HL-60/S4 (cell line): ENCODE measurements around the gene ADAM30.

Experiments used
- in situ Hi-C: fragments of 300-500 bp; cut with MboI; formaldehyde crosslinking; loops from 2 replicates; pipeline ENCODE4 v1.14.3; 2022; ENCODE audit warnings: low sequenced_read_pairs

Gene ADAM30

GRCh38 chr1:119909890-119910596 lies 13.7 kb upstream of the ADAM30 start:
- in situ Hi-C loops: no loop called here

- in situ Hi-C loops: no loop called here
Measured at GRCh38 chr1:119908661-119909060, 12.3 kb upstream of the ADAM30 start.

- in situ Hi-C loops: no loop called here
Measured at GRCh38 chr1:119906927-119907652, 10.8 kb upstream of the ADAM30 start.

GRCh38 chr1:119903443-119903835 lies 7.1 kb upstream of the ADAM30 start:
- in situ Hi-C loops: no loop called here

- in situ Hi-C loops: no loop called here
Measured at GRCh38 chr1:119902775-119903442, 6.6 kb upstream of the ADAM30 start.

GRCh38 chr1:119898981-119899720 lies 2.8 kb upstream of the ADAM30 start:
- in situ Hi-C loops: no loop called here

- in situ Hi-C loops: no loop called here
Measured at GRCh38 chr1:119898530-119898929, 2.2 kb upstream of the ADAM30 start.

GRCh38 chr1:119895102-119895501 lies 1.2 kb downstream of the ADAM30 start:
- in situ Hi-C loops: no loop called here

- in situ Hi-C loops: no loop called here
Measured at GRCh38 chr1:119893827-119894700, 2.3 kb downstream of the ADAM30 start.

GRCh38 chr1:119893238-119893791 lies 3.0 kb downstream of the ADAM30 start:
- in situ Hi-C loops: no loop called here

GRCh38 chr1:119891386-119891785 lies 4.9 kb downstream of the ADAM30 start:
- in situ Hi-C loops: no loop called here

GRCh38 chr1:119888476-119888875 lies 7.8 kb downstream of the ADAM30 start:
- in situ Hi-C loops: no loop called here

- in situ Hi-C loops: no loop called here
Measured at GRCh38 chr1:119887427-119887826, 8.9 kb downstream of the ADAM30 start.

GRCh38 chr1:119885903-119886783 lies 10.2 kb downstream of the ADAM30 start:
- in situ Hi-C loops: no loop called here

- in situ Hi-C loops: no loop called here
Measured at GRCh38 chr1:119884711-119885110, 11.6 kb downstream of the ADAM30 start.

GRCh38 chr1:119883826-119884225 lies 12.5 kb downstream of the ADAM30 start:
- in situ Hi-C loops: no loop called here

GRCh38 chr1:119882132-119883049 lies 13.9 kb downstream of the ADAM30 start:
- in situ Hi-C loops: no loop called here
